ENCODE results near the gene SLC12A3. TPM values are rescaled to one million over a fixed set of nuclear protein-coding genes. Genes with fewer than 3 reads are reported as not detected.

The SLC12A3 gene
- total and polyA plus RNA-seq, 2 donors (not counting 1 experiment from before 2014, with no cell fraction given), result not detected

- no peaks in the 10 kb centered on the region for H4K20me1 ChIP-seq (ENCODE audit: control insufficient read depth, extremely low read depth, insufficient read depth, low read length)
- no peaks in the 10 kb centered on the region for H3K9me3 ChIP-seq (ENCODE audit: control insufficient read depth, insufficient read depth, low read depth, low read length)
- no peak overlapping the region for H3K9ac ChIP-seq (ENCODE audit: insufficient read depth, low read length)
- no peak overlapping the region for H3K27ac ChIP-seq (ENCODE audit: insufficient read depth, low read length)
- H3K4me3 ChIP-seq (replicated peaks in 1 of 4; ENCODE audit: control extremely low read depth in 1 of 4, insufficient read depth in 1 of 4, low read depth in 3 of 4, low read length in 4 of 4), result no peak overlapping the region
- no peaks in the 10 kb centered on the region for H3K4me1 ChIP-seq (ENCODE audit: control insufficient read depth, extremely low read depth, insufficient read depth, low read length)
- no peak overlapping the region for H2AFZ ChIP-seq (ENCODE audit: low read length)
- H3K36me3 ChIP-seq (ENCODE audit: control insufficient read depth, insufficient read depth, low read length), result no peaks in the 10 kb centered on the region
- TF ChIP-seq EZH2 (IDR thresholded peaks at IDR 0.05; ENCODE audit: low read length, missing control alignments), result no peak
- no peak for TF ChIP-seq CTCF (conservative IDR thresholded peaks at IDR 0.05 in 1 of 2, IDR thresholded peaks at IDR 0.05 in 1 of 2; ENCODE audit: low read depth in 1 of 2, low read length in 2 of 2)
- no peak overlapping the region for H3K4me2 ChIP-seq (ENCODE audit: extremely low read depth, insufficient read depth, low read length)
- no peaks in the 10 kb centered on the region for H3K27me3 ChIP-seq (ENCODE audit: control insufficient read depth, insufficient read depth, low read length)
- H3K79me2 ChIP-seq (ENCODE audit: control insufficient read depth, insufficient read depth, low read length), result no peaks in the 10 kb centered on the region
- DNase-seq (ENCODE audit: low read depth in 2 of 2), result no peak
Measured at GRCh38 chr16:56885446-56886162, 20.6 kb downstream of the SLC12A3 start.

GRCh38 chr16:56886296-56886695, 21.3 kb downstream of the SLC12A3 start:
- Histone ChIP-seq H3K36me3 (ENCODE audit: control insufficient read depth, insufficient read depth, low read length) (no peaks in the 10 kb centered on the region), H3K27ac (ENCODE audit: insufficient read depth, low read length) (no peak overlapping the region), H3K4me1 (ENCODE audit: control insufficient read depth, extremely low read depth, insufficient read depth, low read length) (no peaks in the 10 kb centered on the region), H3K79me2 (ENCODE audit: control insufficient read depth, insufficient read depth, low read length) (no peaks in the 10 kb centered on the region), H4K20me1 (ENCODE audit: control insufficient read depth, extremely low read depth, insufficient read depth, low read length) (no peaks in the 10 kb centered on the region), H3K9me3 (ENCODE audit: control insufficient read depth, insufficient read depth, low read depth, low read length) (no peaks in the 10 kb centered on the region), H2AFZ (ENCODE audit: low read length) (no peak overlapping the region), H3K9ac (ENCODE audit: insufficient read depth, low read length) (no peak overlapping the region), H3K4me3 (replicated peaks in 1 of 4; ENCODE audit: control extremely low read depth in 1 of 4, insufficient read depth in 1 of 4, low read depth in 3 of 4, low read length in 4 of 4) (no peak overlapping the region), H3K27me3 (ENCODE audit: control insufficient read depth, insufficient read depth, low read length) (no peaks in the 10 kb centered on the region), H3K4me2 (ENCODE audit: extremely low read depth, insufficient read depth, low read length) (no peak overlapping the region)
- TF ChIP-seq CTCF (conservative IDR thresholded peaks at IDR 0.05 in 1 of 2, IDR thresholded peaks at IDR 0.05 in 1 of 2; ENCODE audit: low read depth in 1 of 2, low read length in 2 of 2), result no peak
- no peak for TF ChIP-seq EZH2 (IDR thresholded peaks at IDR 0.05; ENCODE audit: low read length, missing control alignments)
- DNase-seq (ENCODE audit: low read depth in 2 of 2), result no peak

DNA sequence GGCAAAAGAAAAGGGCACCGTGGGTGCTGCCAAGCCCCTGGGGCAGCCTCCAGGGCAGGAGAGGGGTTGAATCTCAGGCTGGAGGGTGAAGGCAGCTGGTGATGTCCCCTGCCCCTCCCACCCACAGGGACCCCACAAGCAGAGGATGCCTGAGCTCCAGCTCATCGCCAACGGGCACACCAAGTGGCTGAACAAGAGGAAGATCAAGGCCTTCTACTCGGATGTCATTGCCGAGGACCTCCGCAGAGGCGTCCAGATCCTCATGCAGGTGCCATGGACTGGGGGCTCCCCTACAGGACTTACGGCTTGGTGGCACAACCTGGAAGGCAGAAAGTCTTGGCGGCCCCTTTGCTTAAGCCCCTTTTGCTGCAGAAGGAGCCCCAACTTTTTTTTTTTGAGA, 21.8 kb downstream of the SLC12A3 start:
- Histone ChIP-seq H3K9ac (ENCODE audit: insufficient read depth, low read length) (no peak overlapping the region), H3K4me2 (ENCODE audit: extremely low read depth, insufficient read depth, low read length) (no peak overlapping the region), H4K20me1 (ENCODE audit: control insufficient read depth, extremely low read depth, insufficient read depth, low read length) (no peaks in the 10 kb centered on the region), H3K9me3 (ENCODE audit: control insufficient read depth, insufficient read depth, low read depth, low read length) (no peaks in the 10 kb centered on the region), H2AFZ (ENCODE audit: low read length) (no peak overlapping the region), H3K4me3 (replicated peaks in 1 of 4; ENCODE audit: control extremely low read depth in 1 of 4, insufficient read depth in 1 of 4, low read depth in 3 of 4, low read length in 4 of 4) (no peak overlapping the region), H3K27me3 (ENCODE audit: control insufficient read depth, insufficient read depth, low read length) (no peaks in the 10 kb centered on the region), H3K4me1 (ENCODE audit: control insufficient read depth, extremely low read depth, insufficient read depth, low read length) (no peaks in the 10 kb centered on the region), H3K27ac (ENCODE audit: insufficient read depth, low read length) (no peak overlapping the region), H3K79me2 (ENCODE audit: control insufficient read depth, insufficient read depth, low read length) (no peaks in the 10 kb centered on the region), H3K36me3 (ENCODE audit: control insufficient read depth, insufficient read depth, low read length) (no peaks in the 10 kb centered on the region)
- no peak for DNase-seq (ENCODE audit: low read depth in 2 of 2)
- TF ChIP-seq EZH2 (IDR thresholded peaks at IDR 0.05; ENCODE audit: low read length, missing control alignments) (no peak), CTCF (conservative IDR thresholded peaks at IDR 0.05 in 1 of 2, IDR thresholded peaks at IDR 0.05 in 1 of 2; ENCODE audit: low read depth in 1 of 2, low read length in 2 of 2) (no peak)

Measured in fibroblast of lung (primary cell).